MG63 (cell line): ENCODE measurements around the gene HTRA1. TPM values are rescaled to one million over a fixed set of nuclear protein-coding genes. Genes with fewer than 3 reads are reported as not detected.
A peak's percentile ranks its signal among the peaks of the same experiment; 100 is the strongest.

ENCODE experiments used
- DNase-seq: peaks from one replicate; pipeline ENCODE4 v3.0.0-alpha.2; 2020
- H3K27me3 ChIP-seq: fragments of 250-450 bp; sonication (Bioruptor Pico); 2 replicates; pipeline ENCODE4 v1.5.1; 2020; ENCODE audit warnings: mild to moderate bottlenecking, moderate library complexity
- H3K36me3 ChIP-seq: fragments of 250-450 bp; sonication (Bioruptor Pico); 2 replicates; pipeline ENCODE4 v1.5.1; 2020; ENCODE audit warnings: mild to moderate bottlenecking, moderate library complexity
- H3K4me3 ChIP-seq: fragments of 250-450 bp; sonication (Bioruptor Pico); 2 replicates; pipeline ENCODE4 v1.5.1; 2020; ENCODE audit warnings: mild to moderate bottlenecking, moderate library complexity
- H3K9me3 ChIP-seq: fragments of 250-450 bp; sonication (Bioruptor Pico); 2 replicates; pipeline ENCODE4 v1.5.1; 2020; ENCODE audit warnings: mild to moderate bottlenecking, moderate library complexity
- total RNA-seq: library from RNA; depleted of rRNA; stranded (reverse); fragments of >200 nt; shearing (Covaris generic); gene quantifications from 2 replicates; pipeline ENCODE4 v1.2.3, GENCODE V29; 2014; ENCODE audit warnings: low replicate concordance

The HTRA1 gene
- total RNA-seq, 1 experiment from 2014 or later = 26.0 TPM

DNA sequence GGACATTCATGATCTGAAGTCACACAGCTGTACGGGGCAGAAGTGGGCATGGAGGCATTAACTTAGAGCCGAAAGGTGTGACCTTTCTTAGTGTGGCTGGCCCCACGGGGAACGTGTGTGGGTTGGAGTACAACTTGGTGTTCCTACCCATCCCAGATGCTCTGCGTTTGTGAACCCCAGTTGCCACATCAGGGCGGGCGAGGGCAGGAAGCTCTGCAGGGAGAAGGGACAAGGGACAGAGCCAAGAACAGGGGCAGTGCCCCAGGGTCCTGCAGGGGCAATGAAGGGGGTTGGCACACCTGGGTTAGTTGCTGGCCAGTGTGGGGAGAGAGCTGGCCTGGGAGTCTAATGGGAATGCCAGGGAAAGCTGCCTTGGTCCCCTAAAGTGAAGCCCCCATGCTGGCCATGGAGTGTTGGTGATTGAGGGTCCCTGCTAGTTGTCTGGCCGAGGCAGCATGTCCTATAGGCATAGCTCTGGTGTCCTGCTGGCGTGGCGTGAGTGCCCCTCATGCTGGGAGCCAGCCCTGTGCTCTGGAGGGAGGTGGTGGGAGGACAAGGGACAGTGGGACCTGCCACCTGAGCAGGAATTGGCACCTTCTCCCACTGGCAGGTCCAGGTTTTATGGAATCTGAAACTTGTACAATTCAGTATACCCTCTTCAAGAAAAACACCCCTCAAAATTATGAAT lies 18.9 kb downstream of the HTRA1 start:
- no peaks in the 10 kb centered on the region for H3K9me3 ChIP-seq
- H3K36me3 ChIP-seq = no peaks in the 10 kb centered on the region
- H3K4me3 ChIP-seq = no peak overlapping the region
- H3K27me3 ChIP-seq = no peaks in the 10 kb centered on the region
- no peak for DNase-seq

DNA sequence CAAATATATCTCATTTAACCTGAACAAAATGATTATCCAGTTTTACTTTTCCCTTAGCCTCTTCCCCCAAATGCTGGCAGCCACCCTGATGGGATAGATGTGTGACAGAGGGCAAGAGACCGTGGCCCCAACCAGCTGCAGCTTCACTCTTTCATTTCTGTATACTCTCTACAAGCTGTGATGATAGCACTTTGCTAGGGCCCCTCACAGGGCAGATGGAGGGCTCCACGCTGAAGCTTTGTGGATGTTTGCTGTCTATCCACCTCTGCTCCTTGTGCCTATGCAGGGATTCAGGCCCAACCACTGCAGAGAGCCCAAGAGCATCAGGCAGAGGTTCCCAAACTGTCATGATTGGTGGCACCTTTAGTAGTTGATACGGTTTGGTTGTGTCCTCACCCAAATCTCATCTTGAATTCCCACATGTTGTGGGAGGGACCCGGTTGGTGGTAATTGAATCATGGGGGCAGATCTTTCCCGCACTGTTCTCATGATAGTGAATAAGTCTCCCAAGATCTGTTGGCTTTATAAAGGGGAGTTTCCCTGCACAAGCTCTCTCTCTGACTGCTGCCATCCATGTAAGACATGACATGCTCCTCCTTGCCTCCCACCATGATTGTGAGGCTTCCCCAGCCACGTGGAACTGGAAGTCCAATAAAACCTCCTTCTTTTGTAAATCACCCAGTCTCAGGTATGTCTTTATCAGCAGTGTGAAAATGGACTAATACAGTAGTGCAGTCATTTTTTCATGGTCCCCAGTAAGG lies 20.1 kb downstream of the HTRA1 start:
- no peak for DNase-seq
- H3K27me3 ChIP-seq = no peaks in the 10 kb centered on the region
- no peak overlapping the region for H3K4me3 ChIP-seq
- H3K36me3 ChIP-seq = no peaks in the 10 kb centered on the region
- H3K9me3 ChIP-seq = no peaks in the 10 kb centered on the region

DNA sequence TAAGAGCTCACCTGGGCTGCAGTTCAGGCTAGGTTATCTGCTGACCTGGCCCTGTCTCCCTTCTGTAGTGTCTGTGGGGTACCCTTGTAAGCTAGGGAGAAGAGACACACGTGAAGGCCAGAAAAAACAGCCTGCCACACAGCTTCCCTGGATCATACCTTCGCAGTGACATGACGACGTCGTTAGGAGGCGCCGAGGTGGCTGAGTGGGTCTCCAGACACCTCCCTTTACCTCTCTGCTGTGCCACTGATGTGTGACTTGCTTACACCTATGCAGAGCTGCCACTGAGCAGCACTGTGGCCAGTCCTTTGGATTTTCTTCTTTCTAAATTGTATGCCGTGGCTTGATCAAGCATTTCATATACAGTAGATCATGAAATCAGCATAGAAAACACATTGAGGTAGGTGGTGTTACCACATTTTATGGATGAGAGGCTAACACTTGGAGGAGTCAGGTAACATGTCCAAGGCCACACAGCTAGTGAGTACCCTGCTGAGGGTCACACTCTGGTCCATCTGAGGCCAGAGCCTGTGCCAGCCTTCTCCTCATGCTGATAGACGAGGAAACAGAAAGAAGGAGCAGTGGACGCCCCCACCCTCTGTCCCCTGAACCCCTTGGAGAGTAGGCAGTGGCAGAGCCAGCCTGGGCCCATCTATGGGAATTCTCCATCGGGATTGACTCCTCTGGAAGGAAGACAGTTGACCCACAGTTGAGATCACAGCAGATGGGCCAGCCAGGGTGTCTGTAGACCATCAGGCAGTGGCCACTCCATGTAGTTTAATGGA lies 23.1 kb downstream of the HTRA1 start:
- no peak overlapping the region for H3K4me3 ChIP-seq
- no peaks in the 10 kb centered on the region for H3K27me3 ChIP-seq
- no peaks in the 10 kb centered on the region for H3K36me3 ChIP-seq
- no peak for DNase-seq
- no peaks in the 10 kb centered on the region for H3K9me3 ChIP-seq

DNA sequence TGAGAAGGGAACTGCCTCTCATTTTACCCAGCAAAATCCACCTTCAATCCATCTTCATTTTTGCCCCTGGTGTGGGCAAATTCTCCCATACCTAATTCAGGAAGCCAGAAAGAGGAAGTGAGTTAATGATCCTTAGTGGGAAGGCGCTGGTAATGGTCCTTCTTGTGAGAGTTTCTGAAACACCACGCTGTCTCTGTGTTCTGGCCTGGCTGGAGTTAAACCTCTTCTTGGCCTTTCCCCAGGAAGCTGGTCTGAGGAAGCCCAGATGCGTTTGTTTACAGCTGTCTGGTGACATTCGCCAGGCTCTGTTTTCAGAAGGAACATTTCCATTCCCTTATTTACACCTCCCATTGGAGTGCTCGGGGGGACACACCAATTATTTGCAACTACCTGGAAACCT lies 24.3 kb downstream of the HTRA1 start:
- H3K27me3 ChIP-seq = no peaks in the 10 kb centered on the region
- no peak for DNase-seq
- no peaks in the 10 kb centered on the region for H3K9me3 ChIP-seq
- H3K36me3 ChIP-seq = no peaks in the 10 kb centered on the region
- H3K4me3 ChIP-seq = no peak overlapping the region

DNA sequence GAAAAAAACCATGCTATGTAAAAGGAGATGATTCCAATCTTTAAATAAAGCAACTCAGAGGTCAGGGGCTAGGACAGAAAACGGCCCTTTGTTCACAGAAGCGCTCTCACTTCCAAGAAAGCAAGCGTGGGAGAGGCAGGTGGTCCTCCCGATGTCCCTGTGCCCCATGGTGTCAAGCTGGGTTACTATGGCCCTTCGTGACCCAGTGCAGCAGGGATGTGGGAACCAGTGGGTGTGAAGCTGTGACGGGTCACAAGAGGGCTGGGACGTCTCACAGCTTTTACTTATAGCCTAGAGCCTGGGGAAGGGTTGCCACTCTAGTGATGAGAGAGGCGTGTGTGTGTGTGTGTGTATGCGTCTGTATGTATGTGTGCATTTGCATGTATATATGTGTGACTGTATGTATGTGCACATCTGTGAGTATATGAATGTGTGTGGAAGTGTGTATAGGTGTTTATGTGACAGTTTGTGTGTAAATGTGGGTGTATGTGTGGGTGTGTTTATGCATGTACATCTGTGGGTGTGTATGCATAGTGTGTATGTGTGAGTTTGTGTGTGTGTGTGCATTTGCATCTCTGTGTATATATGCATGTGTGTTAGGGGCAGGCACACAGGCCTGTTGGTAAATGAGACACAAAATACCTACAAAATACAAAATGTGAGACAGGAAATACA lies 25.2 kb downstream of the HTRA1 start:
- no peaks in the 10 kb centered on the region for H3K9me3 ChIP-seq
- no peaks in the 10 kb centered on the region for H3K36me3 ChIP-seq
- DNase-seq = no peak
- H3K4me3 ChIP-seq = no peak overlapping the region
- no peaks in the 10 kb centered on the region for H3K27me3 ChIP-seq

DNA sequence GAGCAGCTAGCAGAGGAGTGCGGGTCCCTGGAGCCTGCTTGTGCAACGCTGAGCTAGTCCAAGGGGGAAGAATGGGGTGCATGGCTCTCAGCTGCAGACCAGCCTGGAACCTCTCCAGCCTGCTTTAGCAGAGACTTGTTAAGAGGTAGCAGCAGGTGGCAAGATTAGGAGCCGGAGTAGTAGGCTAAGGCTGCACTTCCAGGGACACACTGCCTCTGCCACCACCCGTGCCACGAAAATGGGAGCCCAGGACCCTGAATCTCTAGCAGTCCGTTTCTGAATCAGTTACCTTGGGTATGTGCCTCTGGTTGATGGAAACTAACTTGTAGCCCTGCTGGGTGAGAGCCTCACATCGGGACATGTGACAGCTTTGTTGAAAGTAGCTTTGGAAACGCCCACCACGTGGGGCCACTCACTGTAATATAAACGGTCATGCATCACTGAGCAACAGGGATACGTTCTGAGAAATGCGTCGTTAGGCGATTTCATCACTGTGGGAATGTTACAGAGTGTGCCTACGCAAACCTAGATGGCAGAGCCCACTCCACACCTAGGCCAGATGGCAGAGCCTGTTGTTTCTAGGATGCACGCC lies 25.9 kb downstream of the HTRA1 start:
- H3K36me3 ChIP-seq = no peaks in the 10 kb centered on the region
- H3K27me3 ChIP-seq = no peaks in the 10 kb centered on the region
- DNase-seq = no peak
- no peak overlapping the region for H3K4me3 ChIP-seq
- H3K9me3 ChIP-seq = no peaks in the 10 kb centered on the region

DNA sequence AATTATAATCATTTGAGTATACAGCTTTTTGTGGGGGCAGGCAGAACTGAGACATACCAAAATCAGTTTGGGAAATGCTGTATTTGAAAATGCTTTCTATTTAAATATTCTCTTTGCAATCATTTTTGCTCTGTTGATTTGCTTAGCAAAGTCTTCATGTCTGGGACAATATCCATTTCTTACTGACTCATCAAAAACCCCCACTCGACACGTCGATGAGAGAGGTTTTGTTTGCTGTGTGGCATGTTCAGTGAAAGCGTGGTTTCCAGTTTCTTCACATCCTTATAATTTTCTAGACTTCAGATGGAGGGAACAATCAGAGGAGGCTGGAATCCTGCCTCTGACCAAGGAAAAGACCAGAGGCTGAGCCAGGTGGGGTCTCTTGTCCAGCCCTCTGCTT lies 28.9 kb downstream of the HTRA1 start:
- Histone ChIP-seq H3K27me3 (no peaks in the 10 kb centered on the region), H3K36me3 (no peaks in the 10 kb centered on the region), H3K9me3 (no peaks in the 10 kb centered on the region), H3K4me3 (no peak overlapping the region)
- DNase-seq = no peak

DNA sequence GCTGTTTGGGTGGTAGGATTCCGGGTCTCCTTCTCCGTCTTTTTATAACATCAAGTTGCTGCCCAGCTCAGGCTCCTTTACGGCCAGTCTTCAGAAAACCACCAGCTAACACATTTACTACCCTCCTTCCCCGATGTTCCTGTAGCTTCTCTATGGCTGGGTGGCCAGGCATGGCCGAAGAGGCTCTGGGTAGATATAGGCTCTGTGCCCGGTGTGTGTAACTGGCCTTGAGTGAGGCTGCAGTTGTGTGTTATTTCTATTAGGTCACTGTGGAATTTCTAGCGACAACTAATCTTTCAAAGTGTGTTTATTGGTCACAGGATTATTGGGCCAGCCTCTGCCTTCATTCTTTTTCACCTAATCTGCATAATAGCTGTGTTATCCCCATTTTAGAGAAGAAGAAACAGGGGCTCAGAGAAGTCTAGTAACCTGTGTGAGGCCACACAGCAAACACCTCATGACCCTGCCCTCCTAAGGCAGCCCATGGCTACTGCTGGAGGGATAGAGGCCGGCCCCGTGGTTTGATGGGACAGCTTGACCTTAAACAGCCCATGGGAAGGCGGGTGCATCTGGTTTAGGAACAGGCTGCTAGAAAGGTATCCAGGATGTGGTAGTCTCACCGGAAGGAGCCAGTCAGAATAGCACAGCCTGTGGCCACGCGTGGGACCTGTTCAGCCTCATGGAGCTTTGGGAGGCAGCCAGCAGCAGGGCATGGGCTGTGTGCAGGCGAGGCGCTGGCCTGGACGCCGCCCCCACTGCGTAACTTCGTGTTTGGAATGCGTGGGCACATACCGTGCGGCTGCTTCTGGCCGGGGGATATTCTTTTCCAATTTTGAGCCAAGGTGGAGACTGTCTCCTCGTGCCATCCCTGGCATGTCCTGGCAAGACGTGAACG lies 29.7 kb downstream of the HTRA1 start:
- no peak for DNase-seq
- Histone ChIP-seq H3K4me3 (no peak overlapping the region), H3K27me3 (no peaks in the 10 kb centered on the region), H3K36me3 (no peaks in the 10 kb centered on the region), H3K9me3 (no peaks in the 10 kb centered on the region)

DNA sequence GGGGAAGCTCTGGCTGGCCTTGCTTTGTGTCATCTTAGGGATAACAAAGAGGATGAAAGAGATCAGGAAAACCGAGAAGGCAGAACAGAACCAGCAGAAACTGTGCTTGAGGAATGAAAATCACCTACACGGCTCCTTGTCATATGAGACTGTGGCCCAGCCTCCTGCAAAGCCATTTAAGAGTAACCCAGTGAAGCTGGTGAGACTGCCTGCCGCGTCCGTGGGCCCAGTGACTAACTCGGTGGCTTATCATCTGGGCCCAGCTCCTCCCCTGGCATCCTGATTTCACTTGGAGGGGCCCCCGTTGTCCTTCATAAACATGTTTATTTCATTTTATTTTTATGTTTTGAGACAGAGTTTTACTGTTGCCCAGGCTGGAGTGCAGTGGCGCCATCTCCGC lies 30.7 kb downstream of the HTRA1 start:
- no peak for DNase-seq
- Histone ChIP-seq H3K9me3 (no peaks in the 10 kb centered on the region), H3K4me3 (no peak overlapping the region), H3K36me3 (no peaks in the 10 kb centered on the region), H3K27me3 (no peaks in the 10 kb centered on the region)

DNA sequence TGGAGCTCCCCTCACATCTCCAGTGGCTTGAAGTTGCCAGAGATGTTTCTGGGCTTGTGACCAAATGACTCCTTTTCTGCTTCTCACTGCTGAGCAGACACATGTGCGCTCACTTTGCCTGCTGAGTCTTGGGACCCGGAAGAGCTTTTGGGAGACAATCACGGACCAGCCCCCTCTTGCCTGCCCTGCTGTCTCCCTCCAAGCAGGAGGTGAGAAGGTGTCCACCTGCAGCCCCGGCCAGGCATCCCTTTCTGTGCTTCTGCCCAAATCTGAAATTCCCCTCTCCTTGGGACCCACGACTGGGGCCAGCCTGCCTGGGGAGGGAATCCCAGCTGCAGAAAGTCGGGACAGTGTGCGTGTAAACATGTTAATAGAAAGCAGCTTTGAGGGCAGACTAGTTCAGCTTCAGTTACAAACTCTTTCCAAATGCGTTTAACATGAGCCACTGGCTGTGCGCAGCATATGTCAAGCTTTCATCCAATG lies 31.7 kb downstream of the HTRA1 start:
- peak; percentile 70 for DNase-seq
- Histone ChIP-seq H3K36me3 (no peaks in the 10 kb centered on the region), H3K9me3 (no peaks in the 10 kb centered on the region), H3K27me3 (no peaks in the 10 kb centered on the region), H3K4me3 (no peak overlapping the region)

DNA sequence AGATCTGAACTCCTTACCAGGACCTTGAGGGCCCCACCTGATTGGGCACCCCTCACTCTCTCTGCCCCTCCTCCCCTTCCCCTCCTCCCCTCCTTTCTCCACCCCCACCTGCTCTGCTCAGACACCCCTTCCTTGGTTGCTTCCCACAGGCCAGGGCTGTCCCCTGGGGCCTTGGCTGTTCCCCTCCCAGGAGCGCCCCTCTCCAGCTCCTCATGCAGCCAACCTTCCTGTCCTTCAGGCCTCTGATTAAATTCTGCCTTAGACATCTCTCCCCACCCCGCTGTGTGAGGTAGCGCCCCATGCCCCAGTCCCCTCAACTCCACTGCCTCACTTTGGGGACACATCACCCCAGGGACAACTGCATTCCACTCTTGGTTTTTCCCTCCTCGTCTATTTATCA lies 32.4 kb downstream of the HTRA1 start:
- DNase-seq = no peak
- no peak overlapping the region for H3K4me3 ChIP-seq
- H3K36me3 ChIP-seq = no peaks in the 10 kb centered on the region
- no peaks in the 10 kb centered on the region for H3K27me3 ChIP-seq
- H3K9me3 ChIP-seq = no peaks in the 10 kb centered on the region

DNA sequence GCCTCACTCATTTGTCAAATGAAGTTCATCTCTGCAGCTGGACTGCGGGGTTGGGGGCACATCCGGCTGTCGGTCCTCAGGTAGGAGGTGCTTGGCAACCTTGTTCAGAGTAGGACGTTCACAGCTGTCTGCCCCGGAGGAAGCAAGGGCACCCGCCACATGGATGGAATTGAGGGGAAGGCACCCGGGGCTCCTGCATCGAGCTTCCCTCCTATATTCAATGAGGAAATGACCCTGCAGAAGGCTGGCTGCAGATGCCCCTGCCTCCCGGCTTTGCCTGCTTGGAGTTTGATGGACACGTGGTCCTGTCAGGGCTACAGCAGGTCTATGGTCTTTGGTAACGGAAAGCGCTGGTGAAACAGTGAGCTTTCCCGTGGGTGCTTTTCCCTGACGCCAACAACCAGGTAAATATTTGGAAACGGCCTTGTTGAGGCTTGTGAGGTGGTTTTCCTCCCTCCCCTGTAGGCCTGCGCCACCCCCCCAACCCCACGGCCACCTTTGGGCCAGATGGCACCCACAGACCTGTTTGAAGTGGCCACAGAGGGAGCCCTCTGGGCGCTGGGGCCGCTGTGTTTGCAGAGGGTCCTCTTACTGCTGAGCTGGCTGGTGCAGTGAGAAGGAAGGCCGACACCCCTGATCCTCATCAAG lies 32.9 kb downstream of the HTRA1 start:
- Histone ChIP-seq H3K36me3 (no peaks in the 10 kb centered on the region), H3K27me3 (no peaks in the 10 kb centered on the region), H3K4me3 (peak overlapping the region; percentile 26), H3K9me3 (no peaks in the 10 kb centered on the region)
- no peak for DNase-seq

DNA sequence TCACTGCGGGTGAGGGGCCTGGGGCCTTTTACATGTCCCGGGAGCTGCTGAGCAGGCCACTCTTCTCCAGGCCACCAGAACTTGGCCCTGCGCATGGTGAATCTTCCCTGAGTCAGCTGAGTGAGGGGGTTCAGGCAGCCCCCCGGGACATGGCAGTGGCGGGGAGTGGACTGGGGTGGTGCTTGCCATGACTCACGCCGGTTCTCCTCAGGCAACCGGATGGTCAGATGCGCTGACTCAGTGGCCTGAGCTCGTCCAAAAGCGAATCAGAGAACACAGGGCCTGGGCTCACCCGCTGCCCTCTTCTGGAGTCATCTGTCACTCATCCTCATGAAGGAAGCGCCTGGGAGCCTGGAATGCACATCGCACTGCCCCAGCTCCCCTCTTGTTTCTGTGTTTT lies 33.5 kb downstream of the HTRA1 start:
- Histone ChIP-seq H3K9me3 (no peaks in the 10 kb centered on the region), H3K36me3 (no peaks in the 10 kb centered on the region), H3K27me3 (no peaks in the 10 kb centered on the region), H3K4me3 (peak overlapping the region; percentile 26)
- DNase-seq = peak; percentile 97

DNA sequence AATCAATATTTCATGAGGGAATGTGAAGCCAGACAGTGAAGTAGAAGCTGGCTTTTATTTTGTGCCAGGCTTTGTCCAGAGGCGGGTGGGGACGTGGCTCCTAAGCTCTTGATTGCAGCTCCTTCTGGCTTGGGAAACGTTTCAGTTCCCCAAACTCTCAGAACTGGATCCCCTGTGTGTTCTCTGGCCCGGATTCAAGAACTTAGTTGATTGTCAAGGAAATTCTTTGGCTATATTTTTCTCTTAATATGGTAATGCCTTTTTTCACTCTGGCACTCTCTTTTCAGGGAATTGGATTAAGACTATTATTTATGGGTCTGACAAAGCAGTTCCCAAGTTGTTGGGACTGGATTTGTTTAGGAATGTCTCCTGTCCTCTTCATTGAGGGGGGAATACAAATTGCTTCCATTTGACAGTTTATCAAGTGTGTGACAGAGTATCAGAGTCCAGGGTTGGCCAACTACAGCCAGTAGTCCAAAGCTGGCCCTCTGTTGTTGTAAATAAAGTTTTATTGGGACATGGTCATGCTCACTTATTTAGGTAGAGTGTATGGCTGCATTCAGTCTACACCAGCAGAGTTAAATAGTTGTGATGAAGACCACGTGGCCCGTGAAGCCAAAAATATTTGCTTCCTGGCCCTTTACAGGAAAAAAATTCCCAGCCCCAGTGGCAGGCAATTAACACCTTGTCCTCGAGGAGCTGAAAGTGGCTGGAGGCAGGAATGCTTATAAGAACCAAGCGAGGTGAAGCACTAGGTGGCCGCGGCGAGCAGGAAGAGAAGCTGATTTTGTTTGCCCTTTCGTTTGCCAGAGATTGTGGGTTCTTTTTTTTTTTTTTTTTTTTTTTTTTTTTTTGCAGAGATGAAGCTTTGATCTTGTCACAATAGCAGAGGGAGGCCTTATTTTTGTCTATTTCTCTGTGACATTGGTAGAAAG lies 34.3 kb downstream of the HTRA1 start:
- Histone ChIP-seq H3K36me3 (no peaks in the 10 kb centered on the region), H3K4me3 (peak overlapping the region; percentile 7), H3K9me3 (no peaks in the 10 kb centered on the region), H3K27me3 (no peaks in the 10 kb centered on the region)
- DNase-seq = peak; percentile 32
